DOHH2 (cell line): Measurements from ENCODE around the gene IFITM1.

ENCODE experiments used
- H3F3A ChIP-seq: fragments of 200-600 bp; sonication (generic), shearing (Covaris generic); 2 replicates; pipeline ENCODE4 v1.6.0; 2016; ENCODE audit warnings: antibody characterized with exemption, mild to moderate bottlenecking; ENCODE audit not compliant: control insufficient read depth, insufficient read depth
- H3K27ac ChIP-seq: fragments of 200-600 bp; sonication (generic); 2 replicates; pipeline ENCODE4 v1.5.1; 2014; ENCODE audit warnings: low read depth, mild to moderate bottlenecking, low read length, moderate library complexity
- H3K27me3 ChIP-seq: fragments of 200-600 bp; sonication (generic); 2 replicates; pipeline ENCODE4 v1.6.1; 2014; ENCODE audit warnings: mild to moderate bottlenecking, low read length, mixed read lengths; ENCODE audit not compliant: control insufficient read depth
- H3K36me3 ChIP-seq: fragments of 200-600 bp; sonication (generic); 2 replicates; pipeline ENCODE4 v1.6.1; 2014; ENCODE audit warnings: mild to moderate bottlenecking, low read length, moderate library complexity, mixed read lengths; ENCODE audit not compliant: control insufficient read depth
- H3K4me1 ChIP-seq: fragments of 200-600 bp; sonication (generic); 2 replicates; pipeline ENCODE4 v1.6.1; 2014; ENCODE audit warnings: mild to moderate bottlenecking, low read length, mixed read lengths; ENCODE audit not compliant: control insufficient read depth
- H3K4me2 ChIP-seq: fragments of 200-600 bp; sonication (generic); 2 replicates; pipeline ENCODE4 v1.6.0; 2014; ENCODE audit warnings: mild to moderate bottlenecking, low read length, moderate library complexity
- H3K4me3 ChIP-seq: fragments of 200-600 bp; sonication (generic); 2 replicates; pipeline ENCODE4 v1.5.1; 2014; ENCODE audit warnings: mild to moderate bottlenecking, low read length, mixed read lengths
- H3K79me2 ChIP-seq: fragments of 200-600 bp; sonication (generic); 2 replicates; pipeline ENCODE4 v1.6.1; 2014; ENCODE audit warnings: mild to moderate bottlenecking, low read length, mixed read lengths; ENCODE audit not compliant: control insufficient read depth
- H3K9me2 ChIP-seq: fragments of 200-600 bp; sonication (generic); replicated peaks from 2 replicates; pipeline ENCODE4 v1.6.1; 2014; ENCODE audit warnings: mild to moderate bottlenecking, low read length, mixed read lengths; ENCODE audit not compliant: control insufficient read depth
- H3K9me3 ChIP-seq: fragments of 200-600 bp; sonication (generic); 2 replicates; pipeline ENCODE4 v1.6.1; 2014; ENCODE audit warnings: antibody characterized with exemption, low read length, mixed read lengths; ENCODE audit not compliant: control insufficient read depth, insufficient read depth
- H4K20me1 ChIP-seq: fragments of 200-600 bp; sonication (generic); 2 replicates; pipeline ENCODE4 v1.6.0; 2014; ENCODE audit warnings: low read depth, mild to moderate bottlenecking, antibody characterized with exemption, low read length, moderate library complexity; ENCODE audit not compliant: control insufficient read depth, insufficient read depth
- CTCF ChIP-seq: fragments of 200-600 bp; sonication (generic); IDR thresholded peaks from one replicate; pipeline ENCODE4 v1.5.1; 2014; ENCODE audit warnings: antibody characterized with exemption, mild to moderate bottlenecking, low read depth, low read length; ENCODE audit not compliant: poor library complexity, severe bottlenecking
- EZH2phosphoT487 ChIP-seq: fragments of 200-600 bp; sonication (generic); IDR thresholded peaks from 2 replicates; pipeline ENCODE4 v1.6.1; 2017; ENCODE audit warnings: borderline replicate concordance, mild to moderate bottlenecking, antibody characterized with exemption, low read length, moderate library complexity, mixed read lengths

The IFITM1 gene

GRCh38 chr11:292211-293121 lies 21.4 kb upstream of the IFITM1 start:
- H3K9me3 ChIP-seq: no peaks in the 10 kb centered on the region
- no peaks in the 10 kb centered on the region for H3K9me2 ChIP-seq
- peaks cover 12% of the 10 kb centered on the region for H3K27me3 ChIP-seq
- TF ChIP-seq CTCF: no peak
- no peak for TF ChIP-seq EZH2phosphoT487
- H3K4me3 ChIP-seq: no peak overlapping the region
- H3K4me2 ChIP-seq: no peak overlapping the region
- H3K36me3 ChIP-seq: no peaks in the 10 kb centered on the region
- H3F3A ChIP-seq: no peaks in the 10 kb centered on the region
- peaks cover 25% of the 10 kb centered on the region for H3K4me1 ChIP-seq
- H3K27ac ChIP-seq: no peak overlapping the region
- no peaks in the 10 kb centered on the region for H3K79me2 ChIP-seq
- H4K20me1 ChIP-seq: no peaks in the 10 kb centered on the region

GRCh38 chr11:293271-293851 lies 20.5 kb upstream of the IFITM1 start:
- H3F3A ChIP-seq: no peaks in the 10 kb centered on the region
- no peaks in the 10 kb centered on the region for H3K79me2 ChIP-seq
- H3K9me2 ChIP-seq: no peaks in the 10 kb centered on the region
- TF ChIP-seq EZH2phosphoT487 (no peak), CTCF (no peak)
- no peaks in the 10 kb centered on the region for H3K9me3 ChIP-seq
- no peak overlapping the region for H3K4me3 ChIP-seq
- H3K4me2 ChIP-seq: no peak overlapping the region
- peaks cover 3% of the 10 kb centered on the region for H3K27me3 ChIP-seq
- peaks cover 16% of the 10 kb centered on the region for H3K4me1 ChIP-seq
- H4K20me1 ChIP-seq: no peaks in the 10 kb centered on the region
- no peak overlapping the region for H3K27ac ChIP-seq
- H3K36me3 ChIP-seq: no peaks in the 10 kb centered on the region

GRCh38 chr11:293852-294661 lies 19.8 kb upstream of the IFITM1 start:
- TF ChIP-seq EZH2phosphoT487: no peak
- no peak for TF ChIP-seq CTCF
- Histone ChIP-seq H3K36me3 (no peaks in the 10 kb centered on the region), H3K4me3 (no peak overlapping the region)

More at GRCh38 chr11:293852-294661, 19.8 kb upstream of the IFITM1 start:
- Histone ChIP-seq H3K4me1 (peaks cover 13% of the 10 kb centered on the region), H3K27me3 (no peaks in the 10 kb centered on the region), H3K9me2 (no peaks in the 10 kb centered on the region), H3K9me3 (no peaks in the 10 kb centered on the region), H3K79me2 (no peaks in the 10 kb centered on the region), H4K20me1 (no peaks in the 10 kb centered on the region), H3K4me2 (no peak overlapping the region), H3F3A (no peaks in the 10 kb centered on the region), H3K27ac (no peak overlapping the region)
